ENCODE measurements around the gene TLK1. TPM values are rescaled to one million over a fixed set of nuclear protein-coding genes. Genes with fewer than 3 reads are reported as not detected.

Gene TLK1
- total and polyA plus RNA-seq, 9 of the 15 experiments (the other 6 are each of a cell fraction or from before 2014, with no cell fraction given) = 20.2 to 101 (median 40.5) TPM

GRCh38 chr2:171139860-171140259 lies 20.8 kb downstream of the TLK1 start (continued):
- TF ChIP-seq CREM (IDR thresholded peaks at IDR 0.05; ENCODE audit: low read depth) (0 out of 2 replicates have a peak, but pooled peaks have one; percentile 17), TEAD4 (IDR thresholded peaks at IDR 0.05; ENCODE audit: low read length) (0 out of 2 replicates have a peak, but pooled peaks have one; percentile 19), TEAD4 (CRISPR knock-in tag; IDR thresholded peaks at IDR 0.05; ENCODE audit: borderline replicate concordance) (no peak), E2F6 (IDR thresholded peaks at IDR 0.05; ENCODE audit: borderline replicate concordance in 1 of 2, extremely low read depth in 1 of 2, insufficient read depth in 1 of 2, insufficient read length in 1 of 2, low read depth in 1 of 2, low read length in 1 of 2, poor library complexity in 1 of 2, severe bottlenecking in 1 of 2) (peak in 1 of 2 experiments; percentile 48), SNIP1 (IDR thresholded peaks at IDR 0.05; ENCODE audit: low read depth) (no peak), KLF6 (CRISPR knock-in tag; IDR thresholded peaks at IDR 0.05; ENCODE audit: borderline replicate concordance) (no peak), DPF2 (IDR thresholded peaks at IDR 0.05) (peak; percentile 22; the same call in 1 of the 2 replicates), SOX6 (IDR thresholded peaks at IDR 0.05) (no peak), RERE (CRISPR knock-in tag; IDR thresholded peaks at IDR 0.05; ENCODE audit: borderline replicate concordance) (no peak), ZNF280A (IDR thresholded peaks at IDR 0.05; ENCODE audit: low read depth, partially characterized antibody) (no peak), TRIM24 (IDR thresholded peaks at IDR 0.05) (no peak)
- TF ChIP-seq, protein P1, sequence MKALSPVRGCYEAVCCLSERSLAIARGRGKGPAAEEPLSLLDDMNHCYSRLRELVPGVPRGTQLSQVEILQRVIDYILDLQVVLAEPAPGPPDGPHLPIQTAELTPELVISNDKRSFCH (CRISPR knock-in tag; IDR thresholded peaks at IDR 0.05) = no peak
- TF ChIP-seq, protein P1 (tag; IDR thresholded peaks at IDR 0.05) = no peak

Data from K562 (cell line).